ENCODE data around the gene SNX30. TPM values are rescaled to one million over a fixed set of nuclear protein-coding genes. Genes with fewer than 3 reads are reported as not detected.

The SNX30 gene
- total and polyA plus RNA-seq, 4 donors = 1.8 to 13.5 (median 6.5) TPM

GRCh38 chr9:112787978-112788377, 37.4 kb downstream of the SNX30 start:
- H3K4me1 ChIP-seq (ENCODE audit: control insufficient read depth in 4 of 4, insufficient read depth in 4 of 4, low read length in 3 of 4) = peaks cover 0 to 2% (median 0%) of the 10 kb centered on the region in 4 donors
- no peaks in the 10 kb centered on the region for H3K36me3 ChIP-seq (ENCODE audit: control insufficient read depth in 4 of 4, insufficient read depth in 3 of 4, low read depth in 1 of 4, low read length in 3 of 4)
- WGBS = 97% methylated on average over 3 of the region's 3 CpGs
- no peaks in the 10 kb centered on the region for H3K9me3 ChIP-seq (ENCODE audit: control insufficient read depth in 4 of 4, low read length in 3 of 4)
- no peak overlapping the region for H3K27ac ChIP-seq (ENCODE audit: low read depth in 1 of 2, low read length in 2 of 2)
- no peak overlapping the region for H3K9ac ChIP-seq (ENCODE audit: low read depth in 1 of 2, low read length in 2 of 2)
- no peak for TF ChIP-seq TAF1 (conservative IDR thresholded peaks at IDR 0.05)
- TF ChIP-seq CTCF (IDR thresholded peaks at IDR 0.05; ENCODE audit: low read depth, low read length, missing input control) = no peak
- TF ChIP-seq EGR1 (IDR thresholded peaks at IDR 0.05; ENCODE audit: low read depth in 2 of 2) = no peak
- TF ChIP-seq, protein P1, sequence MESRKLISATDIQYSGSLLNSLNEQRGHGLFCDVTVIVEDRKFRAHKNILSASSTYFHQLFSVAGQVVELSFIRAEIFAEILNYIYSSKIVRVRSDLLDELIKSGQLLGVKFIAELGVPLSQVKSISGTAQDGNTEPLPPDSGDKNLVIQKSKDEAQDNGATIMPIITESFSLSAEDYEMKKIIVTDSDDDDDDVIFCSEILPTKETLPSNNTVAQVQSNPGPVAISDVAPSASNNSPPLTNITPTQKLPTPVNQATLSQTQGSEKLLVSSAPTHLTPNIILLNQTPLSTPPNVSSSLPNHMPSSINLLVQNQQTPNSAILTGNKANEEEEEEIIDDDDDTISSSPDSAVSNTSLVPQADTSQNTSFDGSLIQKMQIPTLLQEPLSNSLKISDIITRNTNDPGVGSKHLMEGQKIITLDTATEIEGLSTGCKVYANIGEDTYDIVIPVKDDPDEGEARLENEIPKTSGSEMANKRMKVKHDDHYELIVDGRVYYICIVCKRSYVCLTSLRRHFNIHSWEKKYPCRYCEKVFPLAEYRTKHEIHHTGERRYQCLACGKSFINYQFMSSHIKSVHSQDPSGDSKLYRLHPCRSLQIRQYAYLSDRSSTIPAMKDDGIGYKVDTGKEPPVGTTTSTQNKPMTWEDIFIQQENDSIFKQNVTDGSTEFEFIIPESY (IDR thresholded peaks at IDR 0.05) = no peak
- no peak for TF ChIP-seq FOXA2 (IDR thresholded peaks at IDR 0.05)
- TF ChIP-seq JUND (IDR thresholded peaks at IDR 0.05) = no peak
- no peak for TF ChIP-seq FOXA1 (IDR thresholded peaks at IDR 0.05)
- no peak for TF ChIP-seq NR2F2 (IDR thresholded peaks at IDR 0.05)
- no peak for TF ChIP-seq YY1 (IDR thresholded peaks at IDR 0.05)
- no peak for TF ChIP-seq SP1 (IDR thresholded peaks at IDR 0.05)
- no peak for TF ChIP-seq MAX (IDR thresholded peaks at IDR 0.05)
- TF ChIP-seq GABPA (IDR thresholded peaks at IDR 0.05 in 1 of 2, conservative IDR thresholded peaks at IDR 0.05 in 1 of 2) = no peak
- H3K4me3 ChIP-seq (ENCODE audit: low read depth in 1 of 3, low read length in 3 of 3) = no peak overlapping the region
- no peak for DNase-seq (ENCODE audit: low spot score)
- no peaks in the 10 kb centered on the region for H3K27me3 ChIP-seq (ENCODE audit: control insufficient read depth in 4 of 4, insufficient read depth in 4 of 4, low read length in 3 of 4)

- no peak overlapping the region for H3K4me3 ChIP-seq (ENCODE audit: low read depth in 1 of 3, low read length in 3 of 3)
- no peak overlapping the region for H3K9ac ChIP-seq (ENCODE audit: low read depth in 1 of 2, low read length in 2 of 2)
- no peak overlapping the region for H3K27ac ChIP-seq (ENCODE audit: low read depth in 1 of 2, low read length in 2 of 2)
- WGBS = 92% methylated on average over 1 of the region's 1 CpG
- DNase-seq (ENCODE audit: low spot score) = no peak
- H3K9me3 ChIP-seq (ENCODE audit: control insufficient read depth in 4 of 4, low read length in 3 of 4) = no peaks in the 10 kb centered on the region
- no peaks in the 10 kb centered on the region for H3K27me3 ChIP-seq (ENCODE audit: control insufficient read depth in 4 of 4, insufficient read depth in 4 of 4, low read length in 3 of 4)
- TF ChIP-seq REST (IDR thresholded peaks at IDR 0.05) (peak; percentile 17), TAF1 (conservative IDR thresholded peaks at IDR 0.05) (no peak)
- H3K4me1 ChIP-seq (ENCODE audit: control insufficient read depth in 4 of 4, insufficient read depth in 4 of 4, low read length in 3 of 4) = no peaks in the 10 kb centered on the region
- no peaks in the 10 kb centered on the region for H3K36me3 ChIP-seq (ENCODE audit: control insufficient read depth in 4 of 4, insufficient read depth in 3 of 4, low read depth in 1 of 4, low read length in 3 of 4)
These were observed 38.9 kb downstream of the SNX30 start for GRCh38 chr9:112789473-112789872.

Measured in liver (tissue), 9 donors.